Right lobe of liver (tissue), 6 donors: ENCODE results near the gene RIMS1. TPM values are rescaled to one million over a fixed set of nuclear protein-coding genes. Genes with fewer than 3 reads are reported as not detected.

Experiments used
- ATAC-seq, 4 donors: fragments of 200-7000 bp; cut with Tn5 transposase; one replicate each; pipeline ENCODE4 v1.9.1; 2020; ENCODE audit warnings: mild to moderate bottlenecking in 4 of 4, moderate library complexity in 4 of 4
- DNase-seq, 3 donors: peaks; one replicate each; pipeline ENCODE4 v3.0.0-alpha.2; 2020
- H3K27ac ChIP-seq, 3 donors: fragments of 200-600 bp; one replicate each; pipeline ENCODE4 v1.8.0; 2022
- H3K27me3 ChIP-seq, 2 donors: fragments of 200-600 bp; one replicate each; pipeline ENCODE4 v1.8.0; 2022
- H3K36me3 ChIP-seq, 4 donors: fragments of 200-600 bp; sonication (generic) in 1 of 4; one replicate each; pipeline versions ENCODE4 v1.5.1 to v1.8.0; 2017 to 2022; ENCODE audit warnings: control low read depth in 1 of 4
- H3K4me1 ChIP-seq, 4 donors: fragments of 200-600 bp; sonication (generic) in 1 of 4; one replicate each; pipeline versions ENCODE4 v1.5.1 to v1.8.0; 2017 to 2022; ENCODE audit warnings: control low read depth in 1 of 4
- H3K4me3 ChIP-seq, 3 donors: fragments of 200-600 bp; one replicate each; pipeline ENCODE4 v1.8.0; 2022
- H3K9me3 ChIP-seq, 4 donors: fragments of 200-600 bp; sonication (generic) in 1 of 4; one replicate each; pipeline versions ENCODE4 v1.5.1 to v1.8.0; 2017 to 2022; ENCODE audit warnings: control low read depth in 1 of 4
- POLR2A ChIP-seq: fragments of 450-650 bp; IDR thresholded peaks from one replicate; pipeline ENCODE4 v1.6.1; 2017; ENCODE audit warnings: antibody characterized with exemption, mild to moderate bottlenecking
- WGBS: methylation state at CpG from one replicate; pipeline ENCODE4 v1.1.6; 2018; ENCODE audit warnings: low coverage, low lambda C conversion rate; ENCODE audit not compliant: insufficient coverage; ENCODE audit errors: missing lambda C conversion rate; 5-methylcytosine and 5-hydroxymethylcytosine counted together
- intact Hi-C, 2 donors: fragments of 100-400 bp; cut with DNase I; formaldehyde crosslinking; loops; one replicate each; pipeline versions ENCODE4 v1.11.2 to v1.14.1; 2022
- total RNA-seq, 6 experiments: library from RNA; depleted of rRNA in 2 of 6; stranded (reverse); fragments of >200 nt in 2 of 6; fragmentation: NEBNext Ultra II Directional in 3 of 6; extraction: Animal tissue kit (Norgen Biotek cat#: 25700) in 3 of 6; gene quantifications; one replicate each; pipeline versions ENCODE4 v1.1.0 to v1.2.4, GENCODE V29; 2016 to 2023
- TF ChIP-seq, protein P1 (sequence below), 4 donors: fragments of 200-600 bp in 3 of 4; fragments of 450-650 bp in 1 of 4; IDR thresholded peaks; one replicate each; pipeline versions ENCODE4 v1.5.1 to v1.8.0; 2016 to 2022; ENCODE audit warnings: antibody characterized with exemption in 4 of 4, mild to moderate bottlenecking in 2 of 4
- donor health status: DM: no; HTN: yes; CAD: no.
- donor health status: DM: no; HTN: no; CAD: no.
- donor health status: DM: no; HTN: no; CAD: no.
- donor health status: DM: no; HTN: yes; CAD: no.
- donor health status: DM: no; HTN: yes; CAD: no.

The RIMS1 gene
- total RNA-seq, 6 experiments from 2014 or later, result 0.09 to 0.69 TPM; not detected in 4

- ATAC-seq (no peak), DNase-seq (no peak)
- intact Hi-C loops, result no loop called here
- no peaks in the 10 kb centered on the region for H3K9me3 ChIP-seq
- H3K4me1 ChIP-seq, result no peaks in the 10 kb centered on the region
- no peaks in the 10 kb centered on the region for H3K27me3 ChIP-seq
- no peak overlapping the region for H3K27ac ChIP-seq
- WGBS, result 73% methylated on average over 3 of the region's 3 CpGs
- no peak overlapping the region for H3K4me3 ChIP-seq
- H3K36me3 ChIP-seq, result no peaks in the 10 kb centered on the region
- no peak for TF ChIP-seq POLR2A
- TF ChIP-seq, protein P1, sequence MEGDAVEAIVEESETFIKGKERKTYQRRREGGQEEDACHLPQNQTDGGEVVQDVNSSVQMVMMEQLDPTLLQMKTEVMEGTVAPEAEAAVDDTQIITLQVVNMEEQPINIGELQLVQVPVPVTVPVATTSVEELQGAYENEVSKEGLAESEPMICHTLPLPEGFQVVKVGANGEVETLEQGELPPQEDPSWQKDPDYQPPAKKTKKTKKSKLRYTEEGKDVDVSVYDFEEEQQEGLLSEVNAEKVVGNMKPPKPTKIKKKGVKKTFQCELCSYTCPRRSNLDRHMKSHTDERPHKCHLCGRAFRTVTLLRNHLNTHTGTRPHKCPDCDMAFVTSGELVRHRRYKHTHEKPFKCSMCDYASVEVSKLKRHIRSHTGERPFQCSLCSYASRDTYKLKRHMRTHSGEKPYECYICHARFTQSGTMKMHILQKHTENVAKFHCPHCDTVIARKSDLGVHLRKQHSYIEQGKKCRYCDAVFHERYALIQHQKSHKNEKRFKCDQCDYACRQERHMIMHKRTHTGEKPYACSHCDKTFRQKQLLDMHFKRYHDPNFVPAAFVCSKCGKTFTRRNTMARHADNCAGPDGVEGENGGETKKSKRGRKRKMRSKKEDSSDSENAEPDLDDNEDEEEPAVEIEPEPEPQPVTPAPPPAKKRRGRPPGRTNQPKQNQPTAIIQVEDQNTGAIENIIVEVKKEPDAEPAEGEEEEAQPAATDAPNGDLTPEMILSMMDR (IDR thresholded peaks at IDR 0.05), result no peak
These were observed 487.8 kb downstream of the RIMS1 start for GRCh38 chr6:72374172-72374571.

DNA sequence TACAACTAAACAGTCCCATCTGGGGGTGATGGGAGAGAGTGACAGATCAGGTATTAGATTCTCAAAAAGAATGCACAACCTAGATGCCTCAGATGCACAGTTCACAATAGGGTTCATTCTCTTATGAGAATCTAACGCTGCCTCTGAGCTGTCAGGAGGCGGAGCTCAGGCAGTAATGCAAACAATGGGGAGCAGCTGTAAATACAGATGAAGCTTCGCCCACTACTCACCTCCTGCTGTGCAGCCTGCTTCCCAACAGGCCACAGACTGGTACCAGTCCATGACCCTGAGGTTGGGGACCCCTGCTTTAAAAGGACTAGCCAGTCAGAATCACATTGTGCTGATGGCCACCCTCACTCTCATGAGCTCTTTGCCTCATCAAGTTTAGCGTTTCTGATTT lies 488.5 kb downstream of the RIMS1 start:
- no peak for DNase-seq
- TF ChIP-seq, protein P1 (IDR thresholded peaks at IDR 0.05), result no peak
- no peak for TF ChIP-seq POLR2A

DNA sequence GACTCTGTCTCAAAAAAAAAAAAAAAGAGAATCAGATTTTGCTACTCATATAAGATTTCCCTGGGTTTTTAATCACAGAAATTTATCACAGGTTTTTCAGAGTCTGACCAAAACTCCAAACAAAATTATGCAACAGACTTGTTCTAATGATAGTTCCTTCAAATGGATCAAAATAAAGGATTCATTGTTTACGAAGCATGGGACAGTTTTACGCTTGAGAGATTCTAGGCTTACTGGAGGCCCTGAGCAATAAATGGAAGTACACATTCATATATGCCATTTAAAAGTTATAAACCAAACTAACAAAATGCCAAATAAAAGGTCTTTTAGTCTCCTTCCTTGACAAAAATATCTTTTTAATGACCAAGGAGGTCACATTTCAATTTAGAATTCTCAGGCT lies 490.4 kb downstream of the RIMS1 start:
- intact Hi-C loops, result no loop called here
- WGBS, result 85% methylated on average over 2 of the region's 2 CpGs
- no peaks in the 10 kb centered on the region for H3K9me3 ChIP-seq
- DNase-seq (no peak), ATAC-seq (no peak)
- TF ChIP-seq, protein P1 (IDR thresholded peaks at IDR 0.05), result no peak
- TF ChIP-seq POLR2A, result no peak
- H3K4me1 ChIP-seq, result no peaks in the 10 kb centered on the region
- H3K36me3 ChIP-seq, result no peaks in the 10 kb centered on the region
- H3K4me3 ChIP-seq, result no peak overlapping the region
- H3K27ac ChIP-seq, result no peak overlapping the region
- no peaks in the 10 kb centered on the region for H3K27me3 ChIP-seq

More for the DNA sequence above, 488.5 kb downstream of the RIMS1 start:
- no peaks in the 10 kb centered on the region for H3K4me1 ChIP-seq
- no peak for ATAC-seq
- H3K27ac ChIP-seq, result no peak overlapping the region
- H3K4me3 ChIP-seq, result no peak overlapping the region
- no peaks in the 10 kb centered on the region for H3K27me3 ChIP-seq
- no peaks in the 10 kb centered on the region for H3K9me3 ChIP-seq
- WGBS, result 29% methylated on average over 4 of the region's 4 CpGs
- no peaks in the 10 kb centered on the region for H3K36me3 ChIP-seq
- intact Hi-C loops, result no loop called here

- no peaks in the 10 kb centered on the region for H3K9me3 ChIP-seq
- TF ChIP-seq POLR2A, result no peak
- TF ChIP-seq, protein P1 (IDR thresholded peaks at IDR 0.05), result no peak
- no peak for ATAC-seq
- H3K4me1 ChIP-seq, result no peaks in the 10 kb centered on the region
- no peaks in the 10 kb centered on the region for H3K36me3 ChIP-seq
- H3K4me3 ChIP-seq, result no peak overlapping the region
- intact Hi-C loops, result no loop called here
- H3K27me3 ChIP-seq, result no peaks in the 10 kb centered on the region
- no peak for DNase-seq
- WGBS, result 48% methylated on average over 6 of the region's 6 CpGs
- H3K27ac ChIP-seq, result no peak overlapping the region
These were observed 494.7 kb downstream of the RIMS1 start for GRCh38 chr6:72381076-72381475.
